ENCODE results near the gene ARHGAP40.

Gene ARHGAP40

GRCh38 chr20:38698541-38698940 is 96.9 kb downstream of the ARHGAP40 start:
- no peak overlapping the region for H3K4me3 ChIP-seq (ENCODE audit: low read depth in 1 of 2, low read length in 2 of 2)
- peaks cover 4% of the 10 kb centered on the region for H3K27me3 ChIP-seq (ENCODE audit: insufficient read depth, low read length, poor library complexity)
- no peak for TF ChIP-seq CTCF (IDR thresholded peaks at IDR 0.05; ENCODE audit: borderline replicate concordance, extremely low read depth, low read length, poor library complexity, severe bottlenecking)
- no peak for TF ChIP-seq EZH2 (IDR thresholded peaks at IDR 0.05; ENCODE audit: borderline replicate concordance, low read depth, low read length, severe bottlenecking)
- H3K79me2 ChIP-seq (ENCODE audit: insufficient read depth, low read length), result no peaks in the 10 kb centered on the region
- no peaks in the 10 kb centered on the region for H3K4me1 ChIP-seq (ENCODE audit: insufficient read depth, low read length)
- H2AFZ ChIP-seq (ENCODE audit: low read depth, low read length), result no peak overlapping the region
- H3K4me2 ChIP-seq (ENCODE audit: insufficient read depth, low read length), result no peak overlapping the region
- H3K27ac ChIP-seq (ENCODE audit: low read length), result no peak overlapping the region
- DNase-seq (no peak), ATAC-seq (ENCODE audit: insufficient read depth, low read depth) (no peak)
- H3K9me3 ChIP-seq (ENCODE audit: insufficient read depth, low read length, severe bottlenecking), result no peaks in the 10 kb centered on the region
- no peak overlapping the region for H3K9ac ChIP-seq (ENCODE audit: low read depth, low read length)
- H3K36me3 ChIP-seq (ENCODE audit: insufficient read depth, low read length), result no peaks in the 10 kb centered on the region
- H4K20me1 ChIP-seq (ENCODE audit: insufficient read depth, low read length), result peaks cover 7% of the 10 kb centered on the region; the same call in 1 of the 2 replicates

- TF ChIP-seq EZH2 (IDR thresholded peaks at IDR 0.05; ENCODE audit: borderline replicate concordance, low read depth, low read length, severe bottlenecking), result no peak
- no peak for TF ChIP-seq CTCF (IDR thresholded peaks at IDR 0.05; ENCODE audit: borderline replicate concordance, extremely low read depth, low read length, poor library complexity, severe bottlenecking)
- H2AFZ ChIP-seq (ENCODE audit: low read depth, low read length), result no peak overlapping the region
- H3K27ac ChIP-seq (ENCODE audit: low read length), result no peak overlapping the region
- peaks cover 7% of the 10 kb centered on the region for H3K27me3 ChIP-seq (ENCODE audit: insufficient read depth, low read length, poor library complexity)
- no peaks in the 10 kb centered on the region for H3K4me1 ChIP-seq (ENCODE audit: insufficient read depth, low read length)
- no peak overlapping the region for H3K4me3 ChIP-seq (ENCODE audit: low read depth in 1 of 2, low read length in 2 of 2)
- no peaks in the 10 kb centered on the region for H3K79me2 ChIP-seq (ENCODE audit: insufficient read depth, low read length)
- no peak overlapping the region for H3K4me2 ChIP-seq (ENCODE audit: insufficient read depth, low read length)
- H3K36me3 ChIP-seq (ENCODE audit: insufficient read depth, low read length), result no peaks in the 10 kb centered on the region
- H3K9me3 ChIP-seq (ENCODE audit: insufficient read depth, low read length, severe bottlenecking), result no peaks in the 10 kb centered on the region
- no peak for DNase-seq
- no peak overlapping the region for H3K9ac ChIP-seq (ENCODE audit: low read depth, low read length)
- ATAC-seq (ENCODE audit: insufficient read depth, low read depth), result no peak
- peaks cover 7% of the 10 kb centered on the region; the same call in 1 of the 2 replicates for H4K20me1 ChIP-seq (ENCODE audit: insufficient read depth, low read length)
Measured at GRCh38 chr20:38700141-38700540, 98.5 kb downstream of the ARHGAP40 start.
